ENCODE measurements around the gene HERC2. TPM values are rescaled to one million over a fixed set of nuclear protein-coding genes. Genes with fewer than 3 reads are reported as not detected.
"Not testable (repeated sequence)": the region's sequence is repeated elsewhere in the genome, so short reads cannot be mapped to it uniquely, and the experiment has no call there.

Gene HERC2
- total RNA-seq, 1 donor from 2014 or later: 42.1 TPM

- intact Hi-C loops (cut with DNase I): no loop called here
- no peak for ATAC-seq (ENCODE audit: poor library complexity)
- no peak for DNase-seq
These were observed 78.1 kb downstream of the HERC2 start for GRCh38 chr15:28243901-28244300.

GRCh38 chr15:28243399-28243798, 78.6 kb downstream of the HERC2 start:
- DNase-seq (no peak), ATAC-seq (ENCODE audit: poor library complexity) (no peak)
- intact Hi-C loops (cut with DNase I): no loop called here

- intact Hi-C loops (cut with DNase I); DNase-seq; ATAC-seq (ENCODE audit: poor library complexity): not testable (repeated sequence)
These were observed 83.7 kb downstream of the HERC2 start for GRCh38 chr15:28238296-28238695.

- ATAC-seq (ENCODE audit: poor library complexity); intact Hi-C loops (cut with DNase I); DNase-seq: not testable (repeated sequence)
These were observed 90.2 kb downstream of the HERC2 start for GRCh38 chr15:28231743-28232142.

- ATAC-seq (ENCODE audit: poor library complexity); intact Hi-C loops (cut with DNase I); DNase-seq: not testable (repeated sequence)
These were observed 90.6 kb downstream of the HERC2 start for GRCh38 chr15:28231336-28231735.

- ATAC-seq (ENCODE audit: poor library complexity); DNase-seq; intact Hi-C loops (cut with DNase I): not testable (repeated sequence)
These were observed 92.9 kb downstream of the HERC2 start for GRCh38 chr15:28228990-28229640.

GRCh38 chr15:28228096-28228495, 93.9 kb downstream of the HERC2 start:
- no peak for DNase-seq
- intact Hi-C loops (cut with DNase I): no loop called here
- no peak for ATAC-seq (ENCODE audit: poor library complexity)

- ATAC-seq (ENCODE audit: poor library complexity); DNase-seq; intact Hi-C loops (cut with DNase I): not testable (repeated sequence)
These were observed 94.7 kb downstream of the HERC2 start for GRCh38 chr15:28227303-28227702.

- DNase-seq; ATAC-seq (ENCODE audit: poor library complexity); intact Hi-C loops (cut with DNase I): not testable (repeated sequence)
These were observed 99.4 kb downstream of the HERC2 start for GRCh38 chr15:28222612-28223011.

- DNase-seq; intact Hi-C loops (cut with DNase I); ATAC-seq (ENCODE audit: poor library complexity): not testable (repeated sequence)
These were observed 100.3 kb downstream of the HERC2 start for GRCh38 chr15:28221696-28222095.

GRCh38 chr15:28219116-28219515, 102.9 kb downstream of the HERC2 start:
- DNase-seq: no peak
- ATAC-seq (ENCODE audit: poor library complexity): no peak
- intact Hi-C loops (cut with DNase I): no loop called here

- ATAC-seq (ENCODE audit: poor library complexity); DNase-seq; intact Hi-C loops (cut with DNase I): not testable (repeated sequence)
These were observed 104.9 kb downstream of the HERC2 start for GRCh38 chr15:28216946-28217546.

GRCh38 chr15:28215521-28215920, 106.5 kb downstream of the HERC2 start:
- intact Hi-C loops (cut with DNase I); DNase-seq; ATAC-seq (ENCODE audit: poor library complexity): not testable (repeated sequence)

GRCh38 chr15:28214006-28214790, 107.8 kb downstream of the HERC2 start:
- DNase-seq; ATAC-seq (ENCODE audit: poor library complexity); intact Hi-C loops (cut with DNase I): not testable (repeated sequence)

- DNase-seq; ATAC-seq (ENCODE audit: poor library complexity); intact Hi-C loops (cut with DNase I): not testable (repeated sequence)
These were observed 108.6 kb downstream of the HERC2 start for GRCh38 chr15:28213393-28213792.

- DNase-seq: no peak
- ATAC-seq (ENCODE audit: poor library complexity): peak; percentile 73
- intact Hi-C loops (cut with DNase I): no loop called here
These were observed 113.4 kb downstream of the HERC2 start for GRCh38 chr15:28208583-28208982.

GRCh38 chr15:28205640-28206039, 116.3 kb downstream of the HERC2 start:
- ATAC-seq (ENCODE audit: poor library complexity): peak; percentile 40
- DNase-seq; intact Hi-C loops (cut with DNase I): not testable (repeated sequence)

GRCh38 chr15:28203055-28203828, 118.7 kb downstream of the HERC2 start:
- ATAC-seq (ENCODE audit: poor library complexity); DNase-seq; intact Hi-C loops (cut with DNase I): not testable (repeated sequence)
